Eye (tissue), 1 donor: ENCODE results near the gene MAP3K6.
"Not testable (repeated sequence)": the region's sequence is repeated elsewhere in the genome, so short reads cannot be mapped to it uniquely, and the experiment has no call there.

Experiments used
- DNase-seq: peaks from one replicate; pipeline ENCODE4 v3.0.0-alpha.2; 2015

MAP3K6 gene

GRCh38 chr1:27397110-27397509, 30.3 kb upstream of the MAP3K6 start:
- no peak for DNase-seq

GRCh38 chr1:27395441-27396195, 28.9 kb upstream of the MAP3K6 start:
- peak; percentile 89 for DNase-seq

- DNase-seq, result no peak
Measured at GRCh38 chr1:27394925-27395324, 28.2 kb upstream of the MAP3K6 start.

GRCh38 chr1:27394282-27394658, 27.5 kb upstream of the MAP3K6 start:
- DNase-seq, result no peak

- DNase-seq, result no peak
Measured at GRCh38 chr1:27393641-27394281, 27.0 kb upstream of the MAP3K6 start.

GRCh38 chr1:27392778-27393635, 26.2 kb upstream of the MAP3K6 start:
- DNase-seq, result no peak

- DNase-seq, result peak; percentile 95
Measured at GRCh38 chr1:27392096-27392777, 25.5 kb upstream of the MAP3K6 start, which contains the start of gene GPR3. TSS of gene GPR3 (plus strand) at chr1:27392622. CDS start at chr1:27393799, 1,177 bp downstream.

GRCh38 chr1:27391511-27392095, 24.8 kb upstream of the MAP3K6 start:
- peak; percentile 74 for DNase-seq

GRCh38 chr1:27388337-27389005, 21.7 kb upstream of the MAP3K6 start:
- peak; percentile 72 for DNase-seq

GRCh38 chr1:27384797-27385196, 18.0 kb upstream of the MAP3K6 start:
- not testable (repeated sequence) for DNase-seq

GRCh38 chr1:27383661-27384060, 16.9 kb upstream of the MAP3K6 start:
- no peak for DNase-seq

- DNase-seq, result peak; percentile 39
Measured at GRCh38 chr1:27383039-27383605, 16.4 kb upstream of the MAP3K6 start, which contains the start of gene CD164L2. TSS of gene CD164L2 (minus strand) at chr1:27383333. CDS start at chr1:27383239, 94 bp downstream.

GRCh38 chr1:27381969-27382762, 15.4 kb upstream of the MAP3K6 start:
- DNase-seq, result no peak

- DNase-seq, result peak; percentile 65
Measured at GRCh38 chr1:27380766-27381733, 14.3 kb upstream of the MAP3K6 start.

- DNase-seq, result no peak
Measured at GRCh38 chr1:27380224-27380623, 13.5 kb upstream of the MAP3K6 start.

GRCh38 chr1:27379564-27380122, 12.9 kb upstream of the MAP3K6 start:
- DNase-seq, result no peak

GRCh38 chr1:27377760-27378495, 11.2 kb upstream of the MAP3K6 start:
- no peak for DNase-seq
